NB4 (cell line): Measurements from ENCODE around the gene ARL5B.

Experiments used
- CTCF ChIP-seq: IDR thresholded peaks from one replicate; pipeline ENCODE4 v1.5.1; 2012; ENCODE audit warnings: low read depth, low read length
- MAX ChIP-seq: IDR thresholded peaks from 2 replicates; pipeline ENCODE4 v1.6.1; 2011; ENCODE audit warnings: low read depth, low read length
- MYC ChIP-seq: IDR thresholded peaks from 2 replicates; pipeline ENCODE4 v1.6.1; 2011; ENCODE audit warnings: low read depth, low read length
- POLR2A ChIP-seq: IDR thresholded peaks from 2 replicates; pipeline ENCODE4 v1.6.1; 2011; ENCODE audit warnings: mild to moderate bottlenecking; ENCODE audit not compliant: insufficient read length; ENCODE audit errors: extremely low read depth

- TF ChIP-seq CTCF: no peak
- peak; percentile 41; the same call in 1 of the 2 replicates for TF ChIP-seq MYC
- peak; percentile 57 for TF ChIP-seq POLR2A
- TF ChIP-seq MAX: peak; percentile 39; the same call in 1 of the 2 replicates
These were observed at the start of gene ARL5B for GRCh38 chr10:18659125-18659818.
